IPS-20b (cell line): ENCODE data around the gene MT1X.
"Not testable (repeated sequence)": the region's sequence is repeated elsewhere in the genome, so short reads cannot be mapped to it uniquely, and the experiment has no call there.

Experiments
- H3K27ac ChIP-seq: one replicate; pipeline ENCODE4 v1.5.1; 2013; ENCODE audit warnings: low read length
- H3K27me3 ChIP-seq: 2 replicates; pipeline ENCODE4 v1.6.1; 2013; ENCODE audit warnings: mild to moderate bottlenecking, low read length, inconsistent platforms; ENCODE audit not compliant: insufficient read depth
- H3K36me3 ChIP-seq: 2 replicates; pipeline ENCODE4 v1.6.1; 2013; ENCODE audit warnings: low read depth, mild to moderate bottlenecking, inconsistent platforms, low read length, moderate library complexity; ENCODE audit not compliant: insufficient read depth
- H3K4me1 ChIP-seq: 2 replicates; pipeline ENCODE4 v1.6.1; 2013; ENCODE audit warnings: mild to moderate bottlenecking, control low read depth, inconsistent platforms, low read length, moderate library complexity; ENCODE audit not compliant: insufficient read depth
- H3K4me3 ChIP-seq: 2 replicates; pipeline ENCODE4 v1.5.1; 2013; ENCODE audit warnings: mild to moderate bottlenecking, low read length, inconsistent platforms
- H3K9ac ChIP-seq: 2 replicates; pipeline ENCODE4 v1.6.1; 2013; ENCODE audit warnings: low read depth, mild to moderate bottlenecking, inconsistent platforms, low read length, moderate library complexity
- H3K9me3 ChIP-seq: 2 replicates; pipeline ENCODE4 v1.6.1; 2013; ENCODE audit warnings: mild to moderate bottlenecking, low read depth, low read length, inconsistent platforms; ENCODE audit not compliant: insufficient read depth

Gene MT1X

GRCh38 chr16:56672171-56672570, 10.1 kb upstream of the MT1X start:
- H3K4me1 ChIP-seq: peaks cover 11% of the 10 kb centered on the region
- peaks cover 100% of the 10 kb centered on the region for H3K27me3 ChIP-seq
- not testable (repeated sequence) for H3K9me3 ChIP-seq, H3K9ac ChIP-seq, H3K4me3 ChIP-seq, H3K36me3 ChIP-seq, H3K27ac ChIP-seq

GRCh38 chr16:56672761-56673536, 9.3 kb upstream of the MT1X start:
- Histone ChIP-seq H3K9ac (no peak overlapping the region), H3K27ac (no peak overlapping the region), H3K27me3 (peaks cover 100% of the 10 kb centered on the region), H3K4me3 (no peak overlapping the region), H3K36me3 (no peaks in the 10 kb centered on the region), H3K4me1 (peaks cover 6% of the 10 kb centered on the region), H3K9me3 (no peaks in the 10 kb centered on the region; the same call in 1 of the 2 replicates)

GRCh38 chr16:56673921-56674320, 8.3 kb upstream of the MT1X start:
- Histone ChIP-seq H3K4me3 (no peak overlapping the region), H3K9me3 (no peaks in the 10 kb centered on the region; the same call in 1 of the 2 replicates), H3K27ac (no peak overlapping the region), H3K4me1 (peaks cover 6% of the 10 kb centered on the region), H3K27me3 (peaks cover 97% of the 10 kb centered on the region), H3K9ac (no peak overlapping the region), H3K36me3 (no peaks in the 10 kb centered on the region)

GRCh38 chr16:56674570-56674969, 7.7 kb upstream of the MT1X start:
- not testable (repeated sequence) for H3K9ac ChIP-seq, H3K9me3 ChIP-seq, H3K4me3 ChIP-seq, H3K36me3 ChIP-seq, H3K4me1 ChIP-seq, H3K27ac ChIP-seq
- peaks cover 97% of the 10 kb centered on the region for H3K27me3 ChIP-seq

GRCh38 chr16:56675685-56676210, 6.5 kb upstream of the MT1X start:
- peak overlapping the region; percentile 63 for H3K4me3 ChIP-seq
- H3K4me1 ChIP-seq: peaks cover 6% of the 10 kb centered on the region; the same call in 1 of the 2 replicates
- H3K27me3 ChIP-seq: peaks cover 95% of the 10 kb centered on the region
- no peaks in the 10 kb centered on the region for H3K9me3 ChIP-seq
- no peaks in the 10 kb centered on the region for H3K36me3 ChIP-seq
- peak overlapping the region; percentile 77; the same call in 1 of the 2 replicates for H3K9ac ChIP-seq
- no peak overlapping the region for H3K27ac ChIP-seq

GRCh38 chr16:56677474-56677873, 4.8 kb upstream of the MT1X start:
- H3K36me3 ChIP-seq: no peaks in the 10 kb centered on the region
- H3K27ac ChIP-seq: no peak overlapping the region
- peaks cover 95% of the 10 kb centered on the region for H3K27me3 ChIP-seq
- H3K9me3 ChIP-seq: no peaks in the 10 kb centered on the region
- no peak overlapping the region for H3K4me3 ChIP-seq
- peaks cover 10% of the 10 kb centered on the region; the same call in 1 of the 2 replicates for H3K4me1 ChIP-seq
- H3K9ac ChIP-seq: no peak overlapping the region

- H3K9ac ChIP-seq: no peak overlapping the region
- no peaks in the 10 kb centered on the region for H3K36me3 ChIP-seq
- peaks cover 94% of the 10 kb centered on the region for H3K27me3 ChIP-seq
- H3K9me3 ChIP-seq: no peaks in the 10 kb centered on the region
- H3K27ac ChIP-seq: no peak overlapping the region
- H3K4me1 ChIP-seq: peaks cover 14% of the 10 kb centered on the region; the same call in 1 of the 2 replicates
- no peak overlapping the region for H3K4me3 ChIP-seq
Measured at GRCh38 chr16:56679078-56679730, 3.1 kb upstream of the MT1X start.

GRCh38 chr16:56679818-56680217, 2.5 kb upstream of the MT1X start:
- H3K27me3 ChIP-seq: peaks cover 94% of the 10 kb centered on the region
- no peaks in the 10 kb centered on the region for H3K36me3 ChIP-seq
- no peaks in the 10 kb centered on the region for H3K9me3 ChIP-seq
- H3K9ac ChIP-seq: no peak overlapping the region
- no peak overlapping the region for H3K27ac ChIP-seq
- peaks cover 13% of the 10 kb centered on the region; the same call in 1 of the 2 replicates for H3K4me1 ChIP-seq
- H3K4me3 ChIP-seq: no peak overlapping the region

- no peaks in the 10 kb centered on the region for H3K36me3 ChIP-seq
- peaks cover 9% of the 10 kb centered on the region; the same call in 1 of the 2 replicates for H3K4me1 ChIP-seq
- peak overlapping the region; percentile 73 for H3K4me3 ChIP-seq
- H3K9me3 ChIP-seq: peaks cover 3% of the 10 kb centered on the region; the same call in 1 of the 2 replicates
- H3K27me3 ChIP-seq: peaks cover 68% of the 10 kb centered on the region
- H3K27ac ChIP-seq: no peak overlapping the region
- peak overlapping the region; percentile 81; the same call in 1 of the 2 replicates for H3K9ac ChIP-seq
Measured at GRCh38 chr16:56682703-56683397, 580 bp downstream of the MT1X start.

GRCh38 chr16:56683424-56684172, 1.3 kb downstream of the MT1X start:
- no peaks in the 10 kb centered on the region for H3K36me3 ChIP-seq
- peaks cover 9% of the 10 kb centered on the region; the same call in 1 of the 2 replicates for H3K4me1 ChIP-seq
- peaks cover 65% of the 10 kb centered on the region for H3K27me3 ChIP-seq
- H3K27ac ChIP-seq: no peak overlapping the region
- H3K4me3 ChIP-seq: peak overlapping the region; percentile 73
- H3K9ac ChIP-seq: peak overlapping the region; percentile 10; the same call in 1 of the 2 replicates
- H3K9me3 ChIP-seq: peaks cover 3% of the 10 kb centered on the region; the same call in 1 of the 2 replicates
